Astrocyte of the cerebellum (primary cell): ENCODE data around the gene SYCP2.

Source experiments
- DNase-seq: peaks from one replicate; pipeline ENCODE4 v3.0.0-alpha.2; 2011; ENCODE audit warnings: low read depth
- H3K4me3 ChIP-seq: 2 replicates; pipeline ENCODE4 v1.5.1; 2011; ENCODE audit warnings: mild to moderate bottlenecking, low read depth, low read length, moderate library complexity
- in situ Hi-C: cut with HindIII; loops from 2 replicates; pipeline ENCODE4 v1.10.0; 2017; ENCODE audit warnings: low sequenced_read_pairs
- TF ChIP-seq, protein P1 (sequence below): IDR thresholded peaks from 2 replicates; pipeline ENCODE4 v1.5.1; 2012; ENCODE audit warnings: low read length, low read depth, moderate library complexity, mild to moderate bottlenecking; ENCODE audit errors: missing control alignments

SYCP2 gene

DNA sequence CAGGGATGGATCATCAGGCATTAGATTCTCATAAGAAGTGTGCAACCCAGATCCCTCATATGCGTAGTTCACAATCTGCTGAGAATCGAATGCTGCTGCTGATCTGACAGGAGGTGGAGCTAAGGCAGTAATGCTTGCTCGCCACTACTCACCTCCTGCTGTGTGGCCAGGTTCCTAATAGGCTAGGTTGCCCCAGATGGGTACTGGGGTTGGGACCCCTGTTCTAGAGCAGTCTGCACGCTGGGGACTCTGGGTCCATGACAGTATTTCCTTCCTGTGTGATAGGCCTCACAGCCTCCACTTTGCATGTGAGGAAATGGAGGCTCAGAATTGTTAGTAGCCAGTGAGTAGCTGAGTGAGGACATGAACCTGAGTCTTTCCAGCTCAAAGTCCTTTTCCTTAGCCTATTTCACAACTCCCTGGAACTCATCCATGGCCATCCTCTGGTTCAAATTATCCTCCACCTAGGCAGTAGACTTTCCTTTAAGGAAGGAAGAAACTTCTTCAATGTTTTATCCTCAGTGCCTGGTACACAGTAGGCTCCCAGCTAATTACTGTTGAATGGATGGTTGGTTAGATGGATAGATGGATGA lies 117.2 kb downstream of the SYCP2 start:
- in situ Hi-C loops, result no loop called here
- DNase-seq, result no peak
- H3K4me3 ChIP-seq, result no peak overlapping the region
- TF ChIP-seq, protein P1, sequence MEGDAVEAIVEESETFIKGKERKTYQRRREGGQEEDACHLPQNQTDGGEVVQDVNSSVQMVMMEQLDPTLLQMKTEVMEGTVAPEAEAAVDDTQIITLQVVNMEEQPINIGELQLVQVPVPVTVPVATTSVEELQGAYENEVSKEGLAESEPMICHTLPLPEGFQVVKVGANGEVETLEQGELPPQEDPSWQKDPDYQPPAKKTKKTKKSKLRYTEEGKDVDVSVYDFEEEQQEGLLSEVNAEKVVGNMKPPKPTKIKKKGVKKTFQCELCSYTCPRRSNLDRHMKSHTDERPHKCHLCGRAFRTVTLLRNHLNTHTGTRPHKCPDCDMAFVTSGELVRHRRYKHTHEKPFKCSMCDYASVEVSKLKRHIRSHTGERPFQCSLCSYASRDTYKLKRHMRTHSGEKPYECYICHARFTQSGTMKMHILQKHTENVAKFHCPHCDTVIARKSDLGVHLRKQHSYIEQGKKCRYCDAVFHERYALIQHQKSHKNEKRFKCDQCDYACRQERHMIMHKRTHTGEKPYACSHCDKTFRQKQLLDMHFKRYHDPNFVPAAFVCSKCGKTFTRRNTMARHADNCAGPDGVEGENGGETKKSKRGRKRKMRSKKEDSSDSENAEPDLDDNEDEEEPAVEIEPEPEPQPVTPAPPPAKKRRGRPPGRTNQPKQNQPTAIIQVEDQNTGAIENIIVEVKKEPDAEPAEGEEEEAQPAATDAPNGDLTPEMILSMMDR, result no peak

DNA sequence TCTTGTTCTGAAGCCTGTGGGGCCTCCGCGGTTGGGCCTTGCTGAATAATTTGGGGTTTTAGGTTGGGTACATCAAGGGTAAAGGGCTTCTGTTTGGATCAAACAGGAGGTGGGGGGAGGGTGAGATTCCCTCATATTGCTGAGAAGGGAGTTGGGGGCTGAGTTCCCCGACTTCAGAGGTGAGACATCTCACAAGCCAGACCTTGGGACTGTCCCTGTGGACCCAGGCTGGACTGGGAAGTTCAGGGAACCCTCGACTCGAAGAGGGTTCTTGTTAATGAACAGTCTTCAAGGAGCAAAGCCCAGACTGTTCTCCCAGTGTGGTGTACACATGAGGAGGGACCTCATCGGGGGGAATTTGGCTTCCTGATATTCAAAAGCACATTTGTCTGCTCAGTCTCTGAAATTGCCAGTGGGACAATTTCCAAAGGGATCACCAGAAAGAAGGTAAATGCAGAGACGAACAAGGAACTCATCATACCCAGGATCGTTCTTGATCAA lies 118.5 kb downstream of the SYCP2 start:
- TF ChIP-seq, protein P1, result no peak

DNA sequence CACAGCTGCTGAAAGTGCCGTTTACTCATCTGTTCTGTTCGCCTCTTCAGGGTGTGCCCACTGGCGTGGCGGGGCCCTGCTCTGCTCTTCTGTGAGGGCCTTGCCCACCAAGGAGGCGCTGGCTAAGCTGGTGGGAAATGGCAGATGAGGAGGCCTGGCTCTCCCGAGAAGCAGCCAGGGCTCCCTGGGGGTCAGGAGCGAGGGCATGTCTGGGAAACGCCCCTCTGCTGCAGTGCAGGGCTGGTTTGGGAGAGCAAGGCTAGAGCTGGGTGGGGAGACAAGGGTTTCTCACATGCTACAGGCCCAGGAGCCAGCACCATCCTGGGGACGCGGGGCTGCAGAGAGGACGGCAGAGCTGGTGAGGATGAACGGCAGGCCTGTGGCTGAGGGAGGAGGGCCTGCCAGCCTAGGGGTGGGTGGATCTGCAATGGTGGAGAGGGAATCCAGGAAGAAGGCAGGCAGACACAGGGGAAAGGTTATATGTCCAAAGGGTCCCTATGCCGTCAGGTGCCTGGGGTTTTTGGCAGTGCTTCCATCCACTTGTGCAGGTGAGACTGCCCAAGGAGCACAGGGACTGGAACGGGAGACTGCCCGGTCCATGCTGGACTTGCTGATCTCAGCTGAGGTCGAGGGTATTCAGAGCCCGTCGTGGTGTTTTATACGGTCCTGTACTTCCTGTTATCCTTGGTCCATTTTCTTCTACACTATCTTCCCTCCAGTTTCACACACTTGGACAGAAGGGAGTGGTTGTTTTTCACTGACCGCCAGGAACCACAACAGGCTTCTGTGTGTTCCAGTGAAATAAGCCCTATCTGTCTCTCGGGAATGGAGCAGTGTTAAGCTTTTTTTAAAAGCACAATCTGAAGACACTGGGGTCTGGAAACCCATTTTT lies 119.2 kb downstream of the SYCP2 start:
- no peak overlapping the region for H3K4me3 ChIP-seq
- no peak for DNase-seq
- TF ChIP-seq, protein P1, result no peak
- in situ Hi-C loops, result no loop called here

More for the DNA sequence above, 118.5 kb downstream of the SYCP2 start:
- DNase-seq, result no peak
- in situ Hi-C loops, result no loop called here
- no peak overlapping the region for H3K4me3 ChIP-seq
